Ovary (tissue), 3 donors: ENCODE data around the gene ZNF180.

Experiments
- CTCF ChIP-seq, 3 donors: fragments of 450-650 bp in 2 of 3; fragments of 200-600 bp in 1 of 3; IDR thresholded peaks; one replicate each; pipeline versions ENCODE4 v1.5.1 to v1.8.0; 2016 to 2022; ENCODE audit warnings: antibody characterized with exemption in 3 of 3, mild to moderate bottlenecking in 1 of 3
- POLR2A ChIP-seq: fragments of 450-650 bp; IDR thresholded peaks from one replicate; pipeline ENCODE4 v1.6.1; 2017; ENCODE audit warnings: antibody characterized with exemption, mild to moderate bottlenecking, moderate library complexity
- donor health status: DM: no; HTN: no; CAD: no.

GRCh38 chr19:44499962-44500949 lies at the start of gene ZNF180:
- TF ChIP-seq CTCF (IDR thresholded peaks at IDR 0.05) (peak; percentile 56 to 73 (median 71)), POLR2A (peak; percentile 64)
